Parathyroid adenoma (tissue), 2 donors: ENCODE data around the gene ARHGAP26.

ENCODE experiments used
- H2AFZ ChIP-seq: fragments of 300-600 bp; sonication (generic); one replicate; pipeline ENCODE4 v1.7.0; 2017; ENCODE audit warnings: antibody characterized with exemption, mild to moderate bottlenecking
- H3K27ac ChIP-seq: fragments of 300-600 bp; sonication (generic); one replicate; pipeline ENCODE4 v1.7.0; 2017
- H3K27me3 ChIP-seq: fragments of 300-600 bp; sonication (generic); one replicate; pipeline ENCODE4 v1.7.0; 2017; ENCODE audit warnings: low read length; ENCODE audit not compliant: control insufficient read depth, insufficient read depth
- H3K36me3 ChIP-seq: fragments of 300-600 bp; sonication (generic); one replicate; pipeline ENCODE4 v1.7.0; 2017; ENCODE audit warnings: low read length; ENCODE audit not compliant: control insufficient read depth, insufficient read depth
- H3K4me1 ChIP-seq: fragments of 300-600 bp; sonication (generic); one replicate; pipeline ENCODE4 v1.7.0; 2017; ENCODE audit warnings: control low read depth
- H3K4me2 ChIP-seq: fragments of 300-600 bp; sonication (generic); one replicate; pipeline ENCODE4 v1.7.0; 2017; ENCODE audit warnings: low read length
- H3K4me3 ChIP-seq: fragments of 300-600 bp; sonication (generic); one replicate; pipeline ENCODE4 v1.7.0; 2017; ENCODE audit warnings: low read depth, low read length
- H3K79me2 ChIP-seq: fragments of 300-600 bp; sonication (generic); one replicate; pipeline ENCODE4 v1.7.0; 2017; ENCODE audit warnings: control low read depth
- H3K9ac ChIP-seq: fragments of 300-600 bp; sonication (generic); one replicate; pipeline ENCODE4 v1.7.0; 2017; ENCODE audit warnings: mild to moderate bottlenecking
- H3K9me3 ChIP-seq: fragments of 300-600 bp; sonication (generic); one replicate; pipeline ENCODE4 v1.7.0; 2017; ENCODE audit warnings: low read length; ENCODE audit not compliant: control insufficient read depth
- CTCF ChIP-seq: fragments of 300-600 bp; sonication (generic); IDR thresholded peaks from one replicate; pipeline ENCODE4 v1.7.0; 2017; ENCODE audit warnings: antibody characterized with exemption, mild to moderate bottlenecking
- donor health status: primary hyperparathyroidism.

The ARHGAP26 gene

GRCh38 chr5:143219696-143220095 is 449.5 kb downstream of the ARHGAP26 start:
- no peak overlapping the region for H3K4me2 ChIP-seq
- H2AFZ ChIP-seq: no peak overlapping the region
- H3K9ac ChIP-seq: no peak overlapping the region
- no peaks in the 10 kb centered on the region for H3K27me3 ChIP-seq
- no peaks in the 10 kb centered on the region for H3K79me2 ChIP-seq
- no peaks in the 10 kb centered on the region for H3K9me3 ChIP-seq
- H3K4me1 ChIP-seq: peaks cover 16% of the 10 kb centered on the region
- H3K27ac ChIP-seq: peak overlapping the region; percentile 55
- H3K36me3 ChIP-seq: no peaks in the 10 kb centered on the region
- no peak overlapping the region for H3K4me3 ChIP-seq
- no peak for TF ChIP-seq CTCF

GRCh38 chr5:143220748-143221251 is 450.6 kb downstream of the ARHGAP26 start:
- H3K79me2 ChIP-seq: no peaks in the 10 kb centered on the region
- no peak for TF ChIP-seq CTCF

GRCh38 chr5:143222287-143223231 is 452.4 kb downstream of the ARHGAP26 start:
- Histone ChIP-seq H3K36me3 (no peaks in the 10 kb centered on the region), H3K9me3 (no peaks in the 10 kb centered on the region), H3K9ac (no peak overlapping the region), H2AFZ (peak overlapping the region; percentile 54), H3K79me2 (no peaks in the 10 kb centered on the region), H3K4me1 (peaks cover 18% of the 10 kb centered on the region), H3K27me3 (no peaks in the 10 kb centered on the region), H3K27ac (peak overlapping the region; percentile 53), H3K4me3 (peak overlapping the region; percentile 0), H3K4me2 (peak overlapping the region; percentile 45)
- no peak for TF ChIP-seq CTCF

More at GRCh38 chr5:143220748-143221251, 450.6 kb downstream of the ARHGAP26 start:
- Histone ChIP-seq H3K36me3 (no peaks in the 10 kb centered on the region), H3K4me1 (peaks cover 16% of the 10 kb centered on the region), H3K4me3 (no peak overlapping the region), H2AFZ (no peak overlapping the region), H3K9ac (no peak overlapping the region), H3K9me3 (no peaks in the 10 kb centered on the region), H3K27me3 (no peaks in the 10 kb centered on the region), H3K27ac (peak overlapping the region; percentile 55), H3K4me2 (no peak overlapping the region)

GRCh38 chr5:143224672-143225071 is 454.5 kb downstream of the ARHGAP26 start:
- Histone ChIP-seq H3K36me3 (no peaks in the 10 kb centered on the region), H3K4me1 (peaks cover 19% of the 10 kb centered on the region), H3K9me3 (no peaks in the 10 kb centered on the region), H3K27ac (no peak overlapping the region), H3K27me3 (no peaks in the 10 kb centered on the region), H3K9ac (no peak overlapping the region), H3K4me2 (no peak overlapping the region), H2AFZ (no peak overlapping the region), H3K4me3 (no peak overlapping the region), H3K79me2 (no peaks in the 10 kb centered on the region)
- no peak for TF ChIP-seq CTCF
